GM23248 (cell line): Measurements from ENCODE around the gene NDUFA12. TPM values are rescaled to one million over a fixed set of nuclear protein-coding genes. Genes with fewer than 3 reads are reported as not detected.
A peak's percentile ranks its signal among the peaks of the same experiment; 100 is the strongest.

Experiments used
- DNase-seq: peaks from one replicate; pipeline ENCODE4 v3.0.0-alpha.2; 2015
- H2AFZ ChIP-seq: fragments of 200-600 bp; sonication (generic); 2 replicates; pipeline ENCODE4 v1.6.1; 2016; ENCODE audit warnings: antibody characterized with exemption
- H3F3A ChIP-seq: fragments of 200-600 bp; sonication (generic); 2 replicates; pipeline ENCODE4 v1.6.1; 2016; ENCODE audit warnings: mild to moderate bottlenecking, antibody characterized with exemption, mixed run types; ENCODE audit not compliant: insufficient read depth
- H3K27ac ChIP-seq: fragments of 200-600 bp; sonication (generic); 2 replicates; pipeline ENCODE4 v1.5.1; 2016; ENCODE audit warnings: mild to moderate bottlenecking
- H3K27me3 ChIP-seq: fragments of 200-600 bp; sonication (generic); replicated peaks from 2 replicates; pipeline ENCODE4 v1.6.1; 2016; ENCODE audit warnings: mild to moderate bottlenecking; ENCODE audit not compliant: insufficient read depth
- H3K36me3 ChIP-seq: fragments of 200-600 bp; sonication (generic); 2 replicates; pipeline ENCODE4 v1.6.1; 2016; ENCODE audit warnings: low read depth, mild to moderate bottlenecking
- H3K4me1 ChIP-seq: fragments of 200-600 bp; sonication (generic); 2 replicates; pipeline ENCODE4 v1.6.1; 2016; ENCODE audit warnings: mild to moderate bottlenecking; ENCODE audit not compliant: insufficient read depth
- H3K4me2 ChIP-seq: fragments of 200-600 bp; sonication (generic); one replicate; pipeline ENCODE4 v1.6.1; 2016; ENCODE audit warnings: mild to moderate bottlenecking; ENCODE audit not compliant: unreplicated experiment
- H3K4me3 ChIP-seq: fragments of 200-600 bp; sonication (generic); 2 replicates; pipeline ENCODE4 v1.5.1; 2016; ENCODE audit warnings: mild to moderate bottlenecking
- H3K79me2 ChIP-seq: fragments of 200-600 bp; sonication (generic); 2 replicates; pipeline ENCODE4 v1.6.1; 2016; ENCODE audit warnings: mild to moderate bottlenecking; ENCODE audit not compliant: insufficient read depth
- H3K9ac ChIP-seq: fragments of 200-600 bp; sonication (generic); 2 replicates; pipeline ENCODE4 v1.6.1; 2016; ENCODE audit warnings: mild to moderate bottlenecking
- H3K9me2 ChIP-seq: fragments of 200-600 bp; sonication (generic); 2 replicates; pipeline ENCODE4 v1.6.1; 2016; ENCODE audit warnings: mixed run types, mild to moderate bottlenecking, moderate library complexity; ENCODE audit not compliant: insufficient read depth
- H3K9me3 ChIP-seq: fragments of 200-600 bp; sonication (generic); one replicate; pipeline ENCODE4 v1.6.1; 2017; ENCODE audit warnings: low read depth
- H4K20me1 ChIP-seq: fragments of 200-600 bp; sonication (generic); 2 replicates; pipeline ENCODE4 v1.6.0; 2016; ENCODE audit not compliant: insufficient read depth
- EZH2 ChIP-seq: fragments of 200-600 bp; sonication (generic); IDR thresholded peaks from 2 replicates; pipeline ENCODE4 v1.6.1; 2018; ENCODE audit warnings: antibody characterized with exemption, mild to moderate bottlenecking; ENCODE audit not compliant: insufficient read depth, poor library complexity, severe bottlenecking
- EZH2phosphoT487 ChIP-seq: fragments of 200-600 bp; sonication (generic); IDR thresholded peaks from 2 replicates; pipeline ENCODE4 v1.6.1; 2018; ENCODE audit warnings: antibody characterized with exemption, moderate library complexity, mild to moderate bottlenecking, low read depth; ENCODE audit not compliant: insufficient read depth
- WGBS, 2 experiments: methylation state at CpG; one replicate each; pipeline ENCODE4 v1.1.6; 2015 to 2017; ENCODE audit warnings: low lambda C conversion rate in 2 of 2, low coverage in 1 of 2; ENCODE audit errors: missing lambda C conversion rate in 2 of 2; 5-methylcytosine and 5-hydroxymethylcytosine counted together
- in situ Hi-C: fragments of 300-500 bp; cut with MboI; formaldehyde crosslinking; loops from 2 replicates; pipeline ENCODE4 v1.15.0; 2020
- polyA plus RNA-seq: library from polyadenylated mRNA; unstranded; fragments of >200 nt; fragmentation: Nextera tagmentation; extraction: Ambion mirVana; gene quantifications from 2 replicates; pipeline ENCODE4 v1.2.1, GENCODE V29; 2016
- total RNA-seq: library from RNA; depleted of rRNA; stranded (reverse); fragments of >200 nt; shearing (Covaris generic); gene quantifications from 2 replicates; pipeline ENCODE4 v1.2.3, GENCODE V29; 2014

Gene NDUFA12
- total and polyA plus RNA-seq, 2 experiments from 2014 or later: 122 to 169 TPM

GRCh38 chr12:94965982-94966630, 37.4 kb downstream of the NDUFA12 start:
- in situ Hi-C loops: no loop called here
- peaks cover 6% of the 10 kb centered on the region; the same call in 1 of the 2 replicates for H3K9me2 ChIP-seq
- 88% methylated on average over 9 of the region's 9 CpGs for WGBS, 2 experiments

GRCh38 chr12:94963649-94964048, 39.8 kb downstream of the NDUFA12 start:
- Histone ChIP-seq H3K36me3 (no peaks in the 10 kb centered on the region), H3K79me2 (no peaks in the 10 kb centered on the region), H3K4me1 (0 out of 2 replicates have a peak, but pooled peaks cover 3% of the 10 kb centered on the region), H3F3A (no peaks in the 10 kb centered on the region), H2AFZ (no peak overlapping the region), H4K20me1 (no peaks in the 10 kb centered on the region), H3K9me2 (peaks cover 6% of the 10 kb centered on the region; the same call in 1 of the 2 replicates), H3K27ac (no peak overlapping the region), H3K4me3 (no peak overlapping the region), H3K27me3 (no peaks in the 10 kb centered on the region), H3K4me2 (no peak overlapping the region), H3K9me3 (no peaks in the 10 kb centered on the region), H3K9ac (no peak overlapping the region)
- TF ChIP-seq EZH2 (no peak), EZH2phosphoT487 (no peak)
- peak; percentile 82 for DNase-seq
- WGBS, 2 experiments: 45 to 55% methylated on average over 7 of the region's 7 CpGs
- in situ Hi-C loops: no loop called here

More at GRCh38 chr12:94965982-94966630, 37.4 kb downstream of the NDUFA12 start:
- peaks cover 7% of the 10 kb centered on the region; the same call in 1 of the 2 replicates for H3K36me3 ChIP-seq
- no peaks in the 10 kb centered on the region for H3K79me2 ChIP-seq
- H3K27me3 ChIP-seq: no peaks in the 10 kb centered on the region
- TF ChIP-seq EZH2phosphoT487: no peak
- TF ChIP-seq EZH2: no peak
- H3F3A ChIP-seq: no peaks in the 10 kb centered on the region
- H3K4me1 ChIP-seq: 0 out of 2 replicates have a peak, but pooled peaks cover 3% of the 10 kb centered on the region
- no peaks in the 10 kb centered on the region for H3K9me3 ChIP-seq
- H4K20me1 ChIP-seq: no peaks in the 10 kb centered on the region
- H3K27ac ChIP-seq: no peak overlapping the region
- DNase-seq: no peak
- H3K4me2 ChIP-seq: no peak overlapping the region
- no peak overlapping the region for H2AFZ ChIP-seq
- H3K4me3 ChIP-seq: no peak overlapping the region
- no peak overlapping the region for H3K9ac ChIP-seq

- H3K4me2 ChIP-seq: no peak overlapping the region
- no peak for DNase-seq
- H3F3A ChIP-seq: no peaks in the 10 kb centered on the region
- H3K4me3 ChIP-seq: no peak overlapping the region
- H3K27ac ChIP-seq: no peak overlapping the region
- in situ Hi-C loops: no loop called here
- H3K27me3 ChIP-seq: no peaks in the 10 kb centered on the region
- TF ChIP-seq EZH2 (no peak), EZH2phosphoT487 (no peak)
- H3K4me1 ChIP-seq: 0 out of 2 replicates have a peak, but pooled peaks cover 3% of the 10 kb centered on the region
- no peak overlapping the region for H2AFZ ChIP-seq
- 73 to 86% methylated on average over 3 of the region's 3 CpGs for WGBS, 2 experiments
- peaks cover 6% of the 10 kb centered on the region; the same call in 1 of the 2 replicates for H3K9me2 ChIP-seq
- no peaks in the 10 kb centered on the region for H3K79me2 ChIP-seq
- H3K9me3 ChIP-seq: no peaks in the 10 kb centered on the region
- no peak overlapping the region for H3K9ac ChIP-seq
- H4K20me1 ChIP-seq: no peaks in the 10 kb centered on the region
- H3K36me3 ChIP-seq: no peaks in the 10 kb centered on the region
These were observed 40.8 kb downstream of the NDUFA12 start for GRCh38 chr12:94962670-94963069.

- no peak overlapping the region for H2AFZ ChIP-seq
- no peak overlapping the region for H3K9ac ChIP-seq
- in situ Hi-C loops: no loop called here
- no peaks in the 10 kb centered on the region for H4K20me1 ChIP-seq
- DNase-seq: peak; percentile 27
- no peak overlapping the region for H3K27ac ChIP-seq
- H3K4me3 ChIP-seq: no peak overlapping the region
- H3K36me3 ChIP-seq: no peaks in the 10 kb centered on the region
- H3K27me3 ChIP-seq: no peaks in the 10 kb centered on the region
- H3K9me2 ChIP-seq: peaks cover 6% of the 10 kb centered on the region; the same call in 1 of the 2 replicates
- H3K4me1 ChIP-seq: 0 out of 2 replicates have a peak, but pooled peaks cover 3% of the 10 kb centered on the region
- no peak overlapping the region for H3K4me2 ChIP-seq
- 92 to 100% methylated on average over 2 of the region's 2 CpGs for WGBS, 2 experiments
- no peaks in the 10 kb centered on the region for H3F3A ChIP-seq
- no peaks in the 10 kb centered on the region for H3K79me2 ChIP-seq
- no peak for TF ChIP-seq EZH2
- TF ChIP-seq EZH2phosphoT487: no peak
- no peaks in the 10 kb centered on the region for H3K9me3 ChIP-seq
These were observed 41.6 kb downstream of the NDUFA12 start for GRCh38 chr12:94961911-94962310.
